BJ (cell line): ENCODE data around the gene FABP7. TPM values are rescaled to one million over a fixed set of nuclear protein-coding genes. Genes with fewer than 3 reads are reported as not detected.

Experiments
- CTCF ChIA-PET: fragments of 350-600 bp; formaldehyde crosslinking; extraction: SDS; loops from one replicate; lab custom pipeline; 2021; ENCODE audit warnings: antibody characterized with exemption, inconsistent platforms; lab: Yijun Ruan, JAX
- POLR2A ChIA-PET: fragments of 300-600 bp; sonication (Branson Sonifier 250); formaldehyde crosslinking; extraction: SDS; loops from one replicate; lab custom pipeline; 2021; ENCODE audit warnings: antibody characterized with exemption; lab: Charles Lee
- DNase-seq: peaks from one replicate; pipeline ENCODE4 v3.0.0-alpha.2; 2011; ENCODE audit warnings: low read depth
- H3K27me3 ChIP-seq: 2 replicates; pipeline ENCODE4 v1.6.0; 2011; ENCODE audit warnings: low read length; ENCODE audit not compliant: control insufficient read depth, insufficient read depth
- H3K36me3 ChIP-seq: 2 replicates; pipeline ENCODE4 v1.5.1; 2011; ENCODE audit warnings: low read length; ENCODE audit not compliant: control insufficient read depth, insufficient read depth
- H3K4me3 ChIP-seq: 2 replicates; pipeline ENCODE4 v1.5.1; 2011; ENCODE audit warnings: low read depth, mild to moderate bottlenecking, control low read depth, low read length
- polyA plus RNA-seq: library from polyadenylated mRNA; depleted of rRNA; stranded (reverse); fragments of >200 nt; gene quantifications from 2 replicates; pipeline ENCODE4 v1.2.3, GENCODE V29; 2011; rRNA removed
- small RNA-seq: library from RNA; depleted of rRNA; stranded (forward); fragments of <200 nt; gene quantifications from one replicate; pipeline ENCODE3, GENCODE V24; 2012; ENCODE audit warnings: low replicate concordance, low read depth; ENCODE audit not compliant: insufficient read length
- TF ChIP-seq, protein P1 (sequence below): IDR thresholded peaks from 2 replicates; pipeline ENCODE4 v1.5.1; 2011; ENCODE audit warnings: low read depth, mild to moderate bottlenecking, control low read depth, inconsistent platforms, low read length, moderate library complexity; ENCODE audit not compliant: insufficient read depth

The FABP7 gene
- polyA plus RNA-seq, 1 experiment: not detected

- no peak for DNase-seq
- TF ChIP-seq, protein P1, sequence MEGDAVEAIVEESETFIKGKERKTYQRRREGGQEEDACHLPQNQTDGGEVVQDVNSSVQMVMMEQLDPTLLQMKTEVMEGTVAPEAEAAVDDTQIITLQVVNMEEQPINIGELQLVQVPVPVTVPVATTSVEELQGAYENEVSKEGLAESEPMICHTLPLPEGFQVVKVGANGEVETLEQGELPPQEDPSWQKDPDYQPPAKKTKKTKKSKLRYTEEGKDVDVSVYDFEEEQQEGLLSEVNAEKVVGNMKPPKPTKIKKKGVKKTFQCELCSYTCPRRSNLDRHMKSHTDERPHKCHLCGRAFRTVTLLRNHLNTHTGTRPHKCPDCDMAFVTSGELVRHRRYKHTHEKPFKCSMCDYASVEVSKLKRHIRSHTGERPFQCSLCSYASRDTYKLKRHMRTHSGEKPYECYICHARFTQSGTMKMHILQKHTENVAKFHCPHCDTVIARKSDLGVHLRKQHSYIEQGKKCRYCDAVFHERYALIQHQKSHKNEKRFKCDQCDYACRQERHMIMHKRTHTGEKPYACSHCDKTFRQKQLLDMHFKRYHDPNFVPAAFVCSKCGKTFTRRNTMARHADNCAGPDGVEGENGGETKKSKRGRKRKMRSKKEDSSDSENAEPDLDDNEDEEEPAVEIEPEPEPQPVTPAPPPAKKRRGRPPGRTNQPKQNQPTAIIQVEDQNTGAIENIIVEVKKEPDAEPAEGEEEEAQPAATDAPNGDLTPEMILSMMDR: no peak
- no peaks in the 10 kb centered on the region for H3K36me3 ChIP-seq
- CTCF ChIA-PET: interaction anchor here (0.9 to 3.1 kb wide), 2 partner anchors 10 to 16 kb away, joined by 3 to 13 read pairs; no protein-coding TSS in a partner anchor
- POLR2A ChIA-PET: no interaction called here
- H3K27me3 ChIP-seq: no peaks in the 10 kb centered on the region; the same call in none of the 2 replicates
- H3K4me3 ChIP-seq: no peak overlapping the region
Measured at GRCh38 chr6:122829456-122829855, 49.9 kb downstream of the FABP7 start.

GRCh38 chr6:122831511-122831910, 52.0 kb downstream of the FABP7 start:
- TF ChIP-seq, protein P1: no peak
- DNase-seq: no peak
- Histone ChIP-seq H3K36me3 (no peaks in the 10 kb centered on the region), H3K27me3 (no peaks in the 10 kb centered on the region; the same call in none of the 2 replicates), H3K4me3 (no peak overlapping the region)
- ChIA-PET POLR2A (no interaction called here), CTCF (interaction anchor here (3.1 kb wide), 2 partner anchors 8 to 101 kb away, joined by 9 to 13 read pairs; no protein-coding TSS in a partner anchor)

DNA sequence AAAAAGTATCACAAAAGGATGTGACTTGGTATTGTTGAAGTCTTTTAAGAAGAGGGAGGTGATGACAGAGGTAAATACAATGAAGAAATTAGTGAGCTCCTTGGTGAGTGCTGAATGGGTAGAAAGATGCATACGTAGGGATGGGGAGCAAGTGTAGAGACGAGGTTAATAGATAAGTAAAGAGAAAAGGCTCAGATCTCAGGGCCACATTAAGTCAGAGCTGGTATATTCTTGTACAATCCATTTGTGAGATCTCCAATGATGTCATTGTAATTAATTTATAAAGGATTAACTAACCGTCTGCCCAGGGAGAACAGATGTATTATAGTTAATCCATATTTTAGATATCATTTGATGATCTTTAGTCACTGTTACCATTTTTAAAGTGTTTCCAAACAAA, 52.9 kb downstream of the FABP7 start:
- ChIA-PET CTCF (interaction anchor here (1.4 to 3.1 kb wide), 2 partner anchors 88 to 102 kb away, joined by 5 to 9 read pairs; no protein-coding TSS in a partner anchor), POLR2A (no interaction called here)
- H3K27me3 ChIP-seq: no peaks in the 10 kb centered on the region; the same call in none of the 2 replicates
- DNase-seq: no peak
- H3K36me3 ChIP-seq: no peaks in the 10 kb centered on the region
- TF ChIP-seq, protein P1: no peak
- no peak overlapping the region for H3K4me3 ChIP-seq

GRCh38 chr6:122833021-122833491, 53.5 kb downstream of the FABP7 start:
- no peak for DNase-seq
- ChIA-PET CTCF (interaction anchor here (1.4 to 3.1 kb wide), 2 partner anchors 89 to 102 kb away, joined by 5 to 9 read pairs; no protein-coding TSS in a partner anchor), POLR2A (no interaction called here)
- TF ChIP-seq, protein P1: no peak
- no peaks in the 10 kb centered on the region; the same call in none of the 2 replicates for H3K27me3 ChIP-seq
- no peak overlapping the region for H3K4me3 ChIP-seq
- H3K36me3 ChIP-seq: no peaks in the 10 kb centered on the region

Small RNA genes within 50 kb of the gene (small RNA-seq; reads per million reads assigned to genes)
- not detected for gene RN7SL564P

Other genes starting within 250 kb of the FABP7 start
- not detected in 2 replicates for gene PKIB, start 169.3 kb upstream of the FABP7 start, polyA plus RNA-seq
- 6.4 and 10.4 TPM in 2 replicates for gene SMPDL3A, start 9.5 kb downstream of the FABP7 start, polyA plus RNA-seq
- under 0.01 TPM in 1 of 2 replicates, not detected in the other for gene CLVS2, start 216.5 kb downstream of the FABP7 start, polyA plus RNA-seq